OCI-LY3 (cell line): ENCODE measurements around the gene NEDD4L.

Experiments used
- EZH2phosphoT487 ChIP-seq: fragments of 200-600 bp; shearing (Covaris generic); IDR thresholded peaks from 2 replicates; pipeline ENCODE4 v1.6.1; 2018; ENCODE audit warnings: antibody characterized with exemption, mixed run types, low read depth
- TF ChIP-seq, protein P1 (sequence below): fragments of 200-600, 300-600 bp; sonication (generic); IDR thresholded peaks from 2 replicates; pipeline ENCODE4 v1.5.1; 2014; ENCODE audit warnings: antibody characterized with exemption, low read length, low read depth

DNA sequence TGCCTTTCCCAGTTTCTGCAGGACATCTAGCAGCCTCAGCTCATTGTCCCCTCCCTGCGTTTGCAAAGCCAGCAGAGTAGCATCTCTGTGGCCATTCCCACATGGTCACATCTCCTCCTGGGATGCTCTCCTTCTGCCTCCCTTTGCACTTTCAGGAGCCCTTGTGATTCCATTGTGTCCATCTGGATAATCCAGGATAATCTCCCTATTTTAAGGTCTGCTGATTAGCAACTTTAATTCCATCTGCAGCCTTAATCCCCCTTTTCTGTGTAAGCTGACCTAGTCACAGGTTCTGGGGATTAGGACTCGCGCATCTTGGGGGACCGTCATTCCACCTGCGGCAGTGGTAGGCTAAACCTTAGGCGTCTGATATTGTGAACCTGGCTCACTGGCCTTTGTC, 70.7 kb downstream of the NEDD4L start:
- TF ChIP-seq, protein P1, sequence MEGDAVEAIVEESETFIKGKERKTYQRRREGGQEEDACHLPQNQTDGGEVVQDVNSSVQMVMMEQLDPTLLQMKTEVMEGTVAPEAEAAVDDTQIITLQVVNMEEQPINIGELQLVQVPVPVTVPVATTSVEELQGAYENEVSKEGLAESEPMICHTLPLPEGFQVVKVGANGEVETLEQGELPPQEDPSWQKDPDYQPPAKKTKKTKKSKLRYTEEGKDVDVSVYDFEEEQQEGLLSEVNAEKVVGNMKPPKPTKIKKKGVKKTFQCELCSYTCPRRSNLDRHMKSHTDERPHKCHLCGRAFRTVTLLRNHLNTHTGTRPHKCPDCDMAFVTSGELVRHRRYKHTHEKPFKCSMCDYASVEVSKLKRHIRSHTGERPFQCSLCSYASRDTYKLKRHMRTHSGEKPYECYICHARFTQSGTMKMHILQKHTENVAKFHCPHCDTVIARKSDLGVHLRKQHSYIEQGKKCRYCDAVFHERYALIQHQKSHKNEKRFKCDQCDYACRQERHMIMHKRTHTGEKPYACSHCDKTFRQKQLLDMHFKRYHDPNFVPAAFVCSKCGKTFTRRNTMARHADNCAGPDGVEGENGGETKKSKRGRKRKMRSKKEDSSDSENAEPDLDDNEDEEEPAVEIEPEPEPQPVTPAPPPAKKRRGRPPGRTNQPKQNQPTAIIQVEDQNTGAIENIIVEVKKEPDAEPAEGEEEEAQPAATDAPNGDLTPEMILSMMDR = no peak
- no peak for TF ChIP-seq EZH2phosphoT487
